ENCODE results near the gene PPFIA1.
"Not testable (repeated sequence)": the region's sequence is repeated elsewhere in the genome, so short reads cannot be mapped to it uniquely, and the experiment has no call there.

PPFIA1 gene

DNA sequence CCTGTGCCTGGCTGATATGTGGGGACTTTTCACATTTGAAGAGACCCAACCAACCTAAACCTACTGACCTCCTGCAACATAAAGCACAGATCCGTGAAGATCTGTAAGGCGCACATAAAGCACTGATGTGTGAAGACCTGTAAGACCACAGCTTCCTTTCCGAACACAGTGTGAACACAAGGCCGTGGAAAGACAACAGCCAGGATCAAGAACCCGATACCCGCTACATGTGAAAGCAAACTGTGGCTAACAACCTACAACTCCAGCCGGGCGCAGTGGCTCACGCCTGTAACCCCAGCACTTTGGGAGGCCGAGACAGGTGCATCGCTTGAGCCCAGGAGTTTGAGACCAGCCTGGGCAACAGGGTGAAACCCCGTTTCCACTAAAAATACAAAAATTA is 17.6 kb upstream of the PPFIA1 start:
- DNase-seq: no peak

- no peak for DNase-seq
These were observed 14.9 kb upstream of the PPFIA1 start for GRCh38 chr11:70255477-70256116.

GRCh38 chr11:70259077-70259476 is 11.4 kb upstream of the PPFIA1 start:
- DNase-seq: not testable (repeated sequence)

DNA sequence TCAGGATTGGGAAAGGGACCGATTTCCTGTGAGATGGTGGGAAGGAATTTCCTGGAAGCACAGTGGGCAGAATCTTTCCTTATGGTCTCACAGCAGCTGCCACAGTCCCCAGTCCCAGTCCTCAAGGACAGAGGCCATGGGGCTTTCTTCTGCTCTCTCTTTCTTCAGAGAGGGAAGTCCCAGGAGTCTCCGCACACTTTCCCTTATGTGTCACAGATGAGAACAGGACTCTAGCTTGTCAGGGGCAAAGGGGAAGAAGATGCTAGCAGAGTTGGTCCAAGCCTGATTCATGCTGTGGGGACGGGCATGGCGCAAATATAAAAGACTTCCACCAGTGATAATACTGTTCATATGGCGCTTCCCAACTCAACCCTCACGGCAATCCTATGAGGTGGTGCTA is 7.5 kb upstream of the PPFIA1 start:
- no peak for DNase-seq

DNA sequence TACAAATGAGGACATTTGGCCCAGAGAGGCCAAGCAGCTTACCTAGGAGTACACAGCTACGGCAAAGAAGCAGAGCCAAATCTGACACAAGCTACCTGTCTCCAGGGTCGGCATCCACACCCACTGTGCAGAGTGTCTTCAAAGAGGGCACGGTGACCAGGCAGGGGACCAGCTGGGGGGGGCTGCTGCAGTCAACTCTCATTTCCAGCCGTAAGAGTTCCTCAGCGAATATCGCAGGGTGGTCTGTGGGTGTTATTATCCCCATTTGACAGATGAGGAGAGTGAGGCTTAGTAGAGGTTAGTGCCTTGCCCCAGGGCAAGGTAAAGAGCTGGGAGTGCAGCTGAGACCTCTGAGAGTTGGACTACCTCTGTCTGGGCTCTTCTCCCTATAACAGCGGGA is 7.1 kb upstream of the PPFIA1 start:
- DNase-seq: no peak

DNA sequence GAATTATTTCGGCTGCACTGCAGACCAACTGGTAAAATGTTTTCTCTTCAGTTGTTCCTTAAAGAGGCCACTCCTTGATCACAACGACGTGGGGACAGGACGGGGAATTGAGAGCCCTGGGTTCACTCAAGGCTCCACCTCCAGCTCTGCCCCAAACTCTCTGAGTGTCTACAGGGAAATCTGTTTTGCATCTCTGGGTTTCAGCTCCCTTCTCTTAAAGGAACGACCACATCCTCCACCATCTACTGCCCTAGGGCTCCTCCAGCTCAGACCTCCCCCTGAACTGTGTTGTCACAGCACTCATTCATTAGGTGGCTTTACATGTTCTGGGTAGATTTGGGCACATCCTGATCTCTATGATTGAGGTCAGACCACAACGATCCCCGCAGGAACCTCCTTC is 5.1 kb upstream of the PPFIA1 start:
- DNase-seq: no peak

DNA sequence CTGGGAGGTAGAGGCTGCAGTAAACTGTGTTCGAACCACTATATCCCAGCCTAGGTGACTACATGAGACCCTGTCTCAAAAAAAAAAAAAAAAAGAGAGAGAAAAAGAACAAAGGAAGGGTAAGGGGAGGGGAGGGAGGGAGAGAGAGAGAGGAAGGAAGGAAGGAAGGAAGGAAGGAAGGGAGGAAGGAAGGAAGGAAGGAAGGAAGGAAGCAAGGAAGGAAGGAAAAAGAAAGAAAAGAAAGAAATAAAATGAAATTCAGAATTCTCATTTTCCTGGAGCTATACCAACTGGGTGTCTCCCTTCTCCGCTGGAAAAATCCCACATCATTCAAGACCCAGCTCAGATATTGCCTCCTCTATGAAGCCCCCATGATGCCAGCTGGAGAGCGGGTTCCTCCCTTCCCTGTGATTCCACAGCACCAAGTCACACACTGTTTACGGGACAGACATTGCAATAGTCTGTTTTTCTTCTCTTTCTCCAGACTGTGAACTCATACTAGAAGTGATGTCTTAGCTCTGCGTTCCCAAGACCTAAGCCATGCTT is 3.0 kb upstream of the PPFIA1 start:
- no peak for DNase-seq

- no peak for DNase-seq
These were observed 2.0 kb upstream of the PPFIA1 start for GRCh38 chr11:70268526-70268925.

DNA sequence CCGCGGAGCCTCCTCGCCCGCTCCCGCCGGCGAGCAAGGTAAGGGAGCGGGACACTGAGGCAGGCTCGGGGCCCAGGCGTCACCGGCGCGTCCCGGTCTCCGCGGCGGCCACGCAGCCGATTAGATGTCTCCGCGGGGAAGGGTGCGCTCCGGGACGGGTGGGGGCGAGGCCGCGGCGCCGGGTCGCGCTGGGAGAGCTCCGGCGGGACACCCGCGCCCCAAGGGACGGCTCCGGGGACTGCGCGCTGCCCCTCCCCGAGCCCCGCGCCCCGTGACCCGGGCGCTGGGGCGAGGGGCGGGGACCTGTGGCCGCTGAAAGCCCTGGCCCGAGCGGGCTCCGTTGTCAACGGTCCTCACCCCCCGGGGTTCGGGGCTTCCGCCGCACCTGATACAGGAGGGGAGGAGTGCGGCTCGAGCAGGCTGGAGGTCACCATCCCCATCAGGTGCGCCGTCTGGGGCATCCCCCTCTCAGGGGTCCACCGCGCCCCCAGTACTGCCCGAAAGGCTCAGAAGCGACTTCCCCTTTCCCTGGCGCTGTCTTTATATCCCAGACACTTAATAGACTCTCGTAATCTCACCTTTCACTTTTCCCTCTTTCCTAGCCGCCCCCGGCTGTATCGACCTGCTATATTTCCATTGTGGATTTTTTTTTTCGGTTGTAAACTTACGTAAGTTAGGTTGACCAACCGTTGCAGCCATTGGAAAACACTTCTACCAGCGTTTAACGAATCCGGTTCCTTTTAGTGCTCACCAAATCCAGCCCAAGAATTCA is 573 bp downstream of the PPFIA1 start:
- DNase-seq: peak; percentile 12 to 31

DNA sequence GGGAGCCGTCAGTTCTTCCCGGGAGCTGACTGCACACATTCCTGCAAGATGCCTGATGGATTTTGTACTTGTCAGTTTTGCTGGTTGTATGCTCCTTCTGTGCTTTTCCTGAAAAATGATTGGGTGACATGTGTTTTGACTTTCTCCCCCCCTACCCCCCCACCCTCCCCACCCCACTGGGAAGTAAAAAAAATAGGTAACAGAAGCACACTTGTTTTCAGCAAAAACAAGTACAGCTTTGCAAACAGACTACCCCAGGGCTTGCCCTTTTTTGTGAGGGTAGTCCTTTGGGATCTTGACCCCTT is 1.1 kb downstream of the PPFIA1 start:
- DNase-seq: no peak

GRCh38 chr11:70272009-70272408 is 1.5 kb downstream of the PPFIA1 start:
- DNase-seq: no peak

DNA sequence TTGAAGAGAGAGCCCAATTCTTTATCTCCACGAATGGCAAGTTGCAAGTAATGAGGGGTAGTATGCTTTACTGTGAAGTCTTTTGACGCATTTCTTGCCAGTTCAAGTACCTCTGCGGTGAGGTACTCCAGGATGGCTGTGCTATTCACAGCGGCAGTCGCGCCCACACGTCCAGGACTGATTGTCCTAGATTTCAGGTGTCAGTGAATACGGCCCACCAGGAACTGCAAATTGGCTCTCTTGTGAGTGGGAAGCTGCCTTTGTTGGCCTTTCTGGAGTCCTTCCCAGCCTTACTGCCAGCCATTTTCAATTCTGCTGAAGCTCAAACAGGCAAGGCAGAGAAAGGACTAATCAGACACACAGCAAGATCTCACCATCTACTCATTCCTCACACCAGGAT is 8.5 kb downstream of the PPFIA1 start:
- DNase-seq: no peak

DNA sequence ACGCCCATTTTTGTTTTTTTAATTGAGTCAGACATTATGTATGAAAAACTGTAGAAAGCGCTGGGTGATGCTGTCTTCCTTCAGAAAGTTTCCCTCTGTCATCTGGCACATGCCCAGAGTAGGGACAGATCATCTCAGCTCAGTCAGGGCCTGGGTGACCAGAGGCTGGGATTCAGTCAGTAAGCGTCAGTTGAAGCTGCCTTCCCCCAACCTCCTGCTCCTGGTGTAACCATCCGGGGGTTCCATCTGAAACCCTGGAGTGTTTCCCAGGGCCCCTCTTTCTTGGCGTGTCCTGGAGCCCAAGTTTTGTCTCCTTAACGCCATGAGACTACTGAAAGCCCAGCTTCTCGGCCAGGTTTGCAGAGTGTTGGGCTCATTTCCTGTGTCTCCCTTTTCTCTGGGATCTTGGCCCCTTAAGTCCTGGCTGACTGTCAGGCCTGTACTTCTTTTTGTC is 10.7 kb downstream of the PPFIA1 start:
- no peak for DNase-seq

DNA sequence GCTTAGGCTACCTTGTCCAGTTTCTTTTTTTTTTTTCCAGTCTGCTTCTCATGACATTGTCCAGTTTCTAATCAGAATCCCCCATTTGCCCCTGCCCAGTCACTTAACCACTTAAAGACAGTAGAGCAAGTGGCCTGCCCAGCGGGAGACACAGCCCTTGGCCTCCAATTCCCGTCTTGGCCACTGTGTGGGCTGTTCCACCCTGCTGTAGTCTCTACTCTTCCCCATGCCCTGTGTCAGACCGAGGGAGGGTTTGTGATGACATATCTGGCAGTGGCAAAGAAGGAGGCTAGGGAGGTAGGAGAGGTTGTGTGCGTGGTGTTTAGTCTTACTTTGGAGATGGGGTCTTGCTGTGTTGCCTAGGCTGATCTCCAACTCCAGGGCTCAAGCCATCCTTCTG is 11.5 kb downstream of the PPFIA1 start:
- no peak for DNase-seq

DNA sequence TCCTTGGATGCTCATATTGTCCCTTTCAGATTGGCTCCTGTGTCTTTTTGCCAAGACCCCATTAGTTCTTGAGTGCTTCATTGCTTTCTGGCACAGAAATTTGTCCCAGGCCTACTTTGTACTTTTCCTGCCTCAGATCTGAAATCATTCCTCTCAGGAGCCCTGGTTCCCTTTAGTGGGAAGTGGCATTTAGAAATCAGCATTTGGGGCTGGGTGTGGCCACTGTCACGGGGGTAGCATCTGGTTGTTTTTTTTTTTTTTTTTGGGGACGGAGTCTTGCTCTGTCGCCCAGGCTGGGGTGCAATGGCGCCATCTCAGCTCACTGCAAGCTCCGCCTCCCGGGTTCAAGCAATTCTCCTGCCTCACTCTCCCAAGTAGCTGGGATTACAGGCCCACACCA is 18.2 kb downstream of the PPFIA1 start:
- no peak for DNase-seq

DNA sequence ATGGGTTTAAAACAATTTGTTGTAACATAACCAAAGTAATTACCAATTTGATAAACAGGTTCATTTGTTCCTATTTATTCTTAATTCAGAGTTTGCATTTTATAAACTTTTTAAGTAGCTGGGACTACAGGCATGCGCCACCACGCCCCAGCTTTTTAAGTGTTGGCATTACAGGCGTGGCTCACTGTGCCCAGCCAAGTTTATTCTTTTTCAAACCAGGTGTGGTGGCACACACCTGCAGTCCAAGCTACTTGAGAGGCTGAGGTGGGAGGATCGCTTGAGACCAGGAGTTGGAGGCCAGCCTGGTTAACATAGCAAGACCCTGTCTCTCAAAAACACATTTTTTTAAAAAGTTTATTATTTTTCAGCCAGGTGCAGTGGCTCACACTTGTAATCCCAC is 19.1 kb downstream of the PPFIA1 start:
- no peak for DNase-seq

DNA sequence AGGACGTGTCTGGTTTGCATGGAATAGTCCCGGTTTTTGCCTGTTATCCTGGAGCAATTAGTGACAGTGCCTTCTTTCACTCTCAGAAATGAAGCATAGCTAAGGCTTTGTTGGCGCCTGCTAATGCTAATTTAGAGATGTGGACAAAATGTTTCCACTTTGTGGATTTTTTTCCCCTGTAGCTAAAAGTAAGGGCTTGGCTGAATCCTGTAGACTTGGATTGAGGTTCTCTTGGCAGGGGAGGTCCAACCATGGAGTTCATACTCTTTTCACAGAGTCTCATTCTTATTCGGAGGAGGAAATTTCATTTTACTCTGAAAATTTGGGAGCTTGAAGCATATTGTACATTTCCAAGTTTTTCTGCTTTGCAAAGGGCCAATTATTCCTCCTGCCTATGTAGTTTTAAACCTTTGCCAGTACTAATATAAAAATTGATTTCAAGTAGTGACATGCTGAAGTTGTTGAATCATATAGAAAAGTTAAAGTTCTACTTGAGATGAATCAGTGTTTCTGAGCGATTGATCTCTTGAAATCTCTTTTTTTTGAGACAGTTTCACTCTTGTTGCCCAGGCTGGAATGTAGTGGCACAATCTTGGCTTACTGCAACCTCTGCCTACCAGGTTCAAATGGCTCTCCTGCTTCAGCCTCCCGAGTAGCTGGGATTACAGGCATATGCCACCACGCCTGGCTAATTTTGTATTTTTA is 20.0 kb downstream of the PPFIA1 start:
- DNase-seq: no peak

DNA sequence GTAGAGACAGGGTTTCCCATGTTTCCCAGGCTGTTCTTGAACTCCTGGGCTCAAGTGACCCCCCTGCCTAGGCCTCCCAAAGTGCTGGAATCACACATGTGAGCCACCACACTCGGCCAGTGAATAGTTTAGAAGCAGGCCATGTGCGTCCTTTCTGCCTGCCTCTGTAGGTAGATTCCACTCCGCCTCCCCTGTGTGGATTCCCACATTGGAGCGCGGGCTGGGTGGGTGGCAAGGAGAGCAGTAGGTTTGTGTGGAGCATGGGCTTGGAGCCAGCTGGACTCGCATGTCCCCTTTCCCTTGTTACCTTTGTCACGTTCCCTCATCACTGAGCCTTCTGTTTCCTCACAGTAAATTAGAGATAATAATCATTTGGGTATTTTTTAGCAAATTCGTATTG is 21.7 kb downstream of the PPFIA1 start:
- no peak for DNase-seq

DNA sequence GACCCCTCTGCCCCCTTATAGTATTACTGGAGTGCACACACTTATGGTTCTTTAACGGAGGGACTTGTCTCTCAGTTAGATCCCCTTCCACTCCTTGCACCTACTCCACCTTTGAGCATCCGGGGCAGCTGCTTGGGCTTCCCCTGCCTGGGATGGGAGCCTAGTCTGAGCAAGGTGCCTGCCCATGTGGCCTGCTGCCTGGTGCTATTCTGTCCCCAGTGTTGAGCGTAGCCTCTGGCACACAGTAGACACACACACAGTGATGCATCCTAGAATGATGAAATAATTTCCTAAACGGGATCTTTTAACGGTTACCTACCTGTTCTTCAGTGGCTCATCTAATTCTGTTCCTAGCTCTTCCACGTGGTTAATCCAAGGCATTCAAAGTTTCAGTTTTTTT is 22.4 kb downstream of the PPFIA1 start:
- DNase-seq: no peak

- DNase-seq: not testable (repeated sequence)
These were observed 24.7 kb downstream of the PPFIA1 start for GRCh38 chr11:70295166-70295565.

DNA sequence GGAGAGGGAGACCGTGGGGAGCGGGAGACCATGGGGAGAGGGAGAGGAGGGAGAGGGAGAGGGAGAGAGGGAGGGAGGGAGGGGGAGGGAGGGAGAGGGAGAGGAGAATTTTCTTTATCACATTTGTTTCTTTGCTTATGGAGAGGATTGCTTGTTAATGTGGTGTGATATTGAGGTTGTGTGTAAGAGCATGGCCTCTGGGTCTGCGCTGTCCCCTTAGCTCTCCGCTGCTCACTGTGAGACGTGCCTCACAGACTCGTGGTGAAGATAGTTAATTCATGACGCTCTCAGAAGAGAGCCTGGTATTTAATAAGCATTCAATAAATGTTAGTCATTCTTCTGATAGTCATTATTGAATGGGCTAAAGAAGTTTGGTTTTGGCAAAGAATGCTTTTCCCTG is 26.2 kb downstream of the PPFIA1 start:
- no peak for DNase-seq

- DNase-seq: no peak
These were observed 26.9 kb downstream of the PPFIA1 start for GRCh38 chr11:70297341-70297740.

DNA sequence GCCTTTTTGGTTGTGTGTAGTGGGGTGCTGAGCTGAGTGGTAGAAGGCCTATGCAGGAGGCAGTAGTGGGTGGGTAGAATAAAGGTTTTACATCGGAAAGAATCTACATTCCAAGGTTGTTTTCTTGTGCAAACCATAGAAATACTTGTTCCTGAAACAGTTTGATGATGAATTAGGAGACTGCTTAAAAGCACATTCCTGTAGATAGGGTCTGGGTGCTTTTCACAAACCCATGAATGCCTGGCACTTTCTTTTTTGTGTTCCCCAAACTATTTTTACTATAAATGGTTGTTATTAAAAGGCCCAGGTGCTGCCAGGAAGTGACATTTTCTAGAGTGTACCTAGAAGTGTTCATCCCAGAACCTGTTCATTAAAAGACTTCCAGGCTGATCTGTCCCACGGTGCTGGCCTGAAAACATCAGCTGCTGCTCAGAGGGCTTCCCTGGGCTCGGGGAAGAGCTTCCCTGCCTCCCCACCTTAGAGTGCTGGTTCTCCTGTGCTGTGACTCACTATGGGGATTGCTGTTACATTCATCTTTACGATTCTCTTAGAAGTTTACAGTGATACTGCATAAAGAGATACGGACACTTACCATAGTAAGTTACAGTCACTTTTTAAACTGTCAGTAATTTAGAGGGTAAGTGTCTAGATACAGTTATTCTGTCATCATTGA is 27.9 kb downstream of the PPFIA1 start:
- DNase-seq: no peak

Data from stimulated activated CD4-positive, alpha-beta T cell treated with anti-CD3 and anti-CD28 coated beads, Interleukin-4, amount 100 ng/mL, for 4 hours (primary cell).